Memory B cell (primary cell): ENCODE data around the gene RPL23.

Experiments used
- ATAC-seq: fragments of 150-1000 bp; cut with Tn5 transposase; 2 replicates; pipeline ENCODE4 v1.10.0; 2021; ENCODE audit warnings: low read depth, mild to moderate bottlenecking, moderate library complexity
- DNase-seq, 2 donors: peaks; one replicate each; pipeline ENCODE4 v3.0.0; 2022; ENCODE audit warnings: low spot score in 2 of 2
- H3K27ac Mint-ChIP-seq: one replicate; pipeline ENCODE4 v1.8.0; 2022; ENCODE audit warnings: mild to moderate bottlenecking, moderate library complexity, mixed read lengths
- H3K27me3 Mint-ChIP-seq: one replicate; pipeline ENCODE4 v1.8.0; 2022; ENCODE audit warnings: mixed read lengths
- H3K36me3 Mint-ChIP-seq: one replicate; pipeline ENCODE4 v1.8.0; 2022; ENCODE audit warnings: mild to moderate bottlenecking, mixed read lengths
- H3K4me1 Mint-ChIP-seq: one replicate; pipeline ENCODE4 v1.8.0; 2022; ENCODE audit warnings: mixed read lengths
- H3K4me3 Mint-ChIP-seq: one replicate; pipeline ENCODE4 v1.8.0; 2022; ENCODE audit warnings: mild to moderate bottlenecking, moderate library complexity, mixed read lengths
- H3K9me3 Mint-ChIP-seq: one replicate; pipeline ENCODE4 v1.8.0; 2022; ENCODE audit warnings: mixed read lengths

Gene RPL23

GRCh38 chr17:38824899-38825761 is 28.4 kb downstream of the RPL23 start, which contains the start of gene CWC25:
TSS of gene CWC25 (minus strand) at chr17:38825321. CDS start at chr17:38825183, 138 bp downstream.
- no peaks in the 10 kb centered on the region for H3K27me3 Mint-ChIP-seq
- peak within 1 kb of the TSS; percentile 99 for H3K27ac Mint-ChIP-seq
- H3K9me3 Mint-ChIP-seq = no peaks in the 10 kb centered on the region
- ATAC-seq (peak; percentile 83), DNase-seq (peak; percentile 98 to 100)
- peaks cover 14% of the 10 kb centered on the region for H3K4me1 Mint-ChIP-seq
- peak within 1 kb of the TSS; percentile 91 for H3K4me3 Mint-ChIP-seq
- H3K36me3 Mint-ChIP-seq = peaks cover 12% of the 10 kb centered on the region

- H3K27ac Mint-ChIP-seq = no peak overlapping the region
- DNase-seq = no peak
- H3K4me3 Mint-ChIP-seq = no peak overlapping the region
- H3K4me1 Mint-ChIP-seq = peaks cover 4% of the 10 kb centered on the region
- peak; percentile 57 for ATAC-seq
- no peaks in the 10 kb centered on the region for H3K27me3 Mint-ChIP-seq
- no peaks in the 10 kb centered on the region for H3K9me3 Mint-ChIP-seq
- H3K36me3 Mint-ChIP-seq = peaks cover 15% of the 10 kb centered on the region
These were observed 37.8 kb downstream of the RPL23 start for GRCh38 chr17:38815576-38816193.

GRCh38 chr17:38809828-38810227 is 43.7 kb downstream of the RPL23 start:
- H3K27ac Mint-ChIP-seq = no peak overlapping the region
- H3K4me1 Mint-ChIP-seq = no peaks in the 10 kb centered on the region
- DNase-seq (no peak), ATAC-seq (no peak)
- no peaks in the 10 kb centered on the region for H3K9me3 Mint-ChIP-seq
- H3K27me3 Mint-ChIP-seq = no peaks in the 10 kb centered on the region
- H3K4me3 Mint-ChIP-seq = no peak overlapping the region
- peaks cover 29% of the 10 kb centered on the region for H3K36me3 Mint-ChIP-seq

- no peaks in the 10 kb centered on the region for H3K27me3 Mint-ChIP-seq
- peaks cover 33% of the 10 kb centered on the region for H3K4me1 Mint-ChIP-seq
- ATAC-seq (no peak), DNase-seq (no peak)
- no peaks in the 10 kb centered on the region for H3K9me3 Mint-ChIP-seq
- peak overlapping the region; percentile 90 for H3K4me3 Mint-ChIP-seq
- peaks cover 20% of the 10 kb centered on the region for H3K36me3 Mint-ChIP-seq
- H3K27ac Mint-ChIP-seq = peak overlapping the region; percentile 87
These were observed 53.2 kb downstream of the RPL23 start for GRCh38 chr17:38800237-38800760.

GRCh38 chr17:38799501-38800236 is 53.9 kb downstream of the RPL23 start, which contains the start of gene PIP4K2B:
TSS of gene PIP4K2B (minus strand) at chr17:38799556. CDS start at chr17:38799424, 132 bp downstream.
- peak within 1 kb of the TSS; percentile 89 for H3K27ac Mint-ChIP-seq
- DNase-seq = peak; percentile 79 to 83
- H3K9me3 Mint-ChIP-seq = no peaks in the 10 kb centered on the region
- peaks cover 20% of the 10 kb centered on the region for H3K36me3 Mint-ChIP-seq
- peak; percentile 75 for ATAC-seq
- peaks cover 33% of the 10 kb centered on the region for H3K4me1 Mint-ChIP-seq
- no peaks in the 10 kb centered on the region for H3K27me3 Mint-ChIP-seq
- H3K4me3 Mint-ChIP-seq = peak within 1 kb of the TSS; percentile 100

GRCh38 chr17:38798614-38799500 is 54.7 kb downstream of the RPL23 start:
- DNase-seq = no peak
- H3K27me3 Mint-ChIP-seq = no peaks in the 10 kb centered on the region
- H3K9me3 Mint-ChIP-seq = no peaks in the 10 kb centered on the region
- peaks cover 22% of the 10 kb centered on the region for H3K36me3 Mint-ChIP-seq
- peak overlapping the region; percentile 89 for H3K27ac Mint-ChIP-seq
- ATAC-seq = peak; percentile 37
- peak overlapping the region; percentile 100 for H3K4me3 Mint-ChIP-seq
- H3K4me1 Mint-ChIP-seq = peaks cover 33% of the 10 kb centered on the region
